HG03060 (cell line): ENCODE results near the gene KRT10.
"Not testable (repeated sequence)": the region's sequence is repeated elsewhere in the genome, so short reads cannot be mapped to it uniquely, and the experiment has no call there.

Source experiments
- ATAC-seq: cut with Tn5 transposase; IDR thresholded peaks from one replicate; pipeline ENCODE4 v1.9.1; 2021; ENCODE audit warnings: low read depth, moderate number of reproducible peaks; ENCODE audit not compliant: unreplicated experiment

Gene KRT10

GRCh38 chr17:40836020-40836419, 13.6 kb upstream of the KRT10 start:
- no peak for ATAC-seq

GRCh38 chr17:40833882-40834281, 11.5 kb upstream of the KRT10 start:
- no peak for ATAC-seq

- no peak for ATAC-seq
These were observed 10.4 kb upstream of the KRT10 start for GRCh38 chr17:40832840-40833239.

- ATAC-seq: no peak
These were observed 7.8 kb upstream of the KRT10 start for GRCh38 chr17:40830085-40830776.

- ATAC-seq: no peak
These were observed 6.1 kb upstream of the KRT10 start for GRCh38 chr17:40828454-40829044.

GRCh38 chr17:40827746-40828453, 5.5 kb upstream of the KRT10 start:
- no peak for ATAC-seq

- no peak for ATAC-seq
These were observed 3.2 kb upstream of the KRT10 start for GRCh38 chr17:40825599-40825998.

- ATAC-seq: no peak
These were observed 1.8 kb upstream of the KRT10 start for GRCh38 chr17:40824015-40824832.

- no peak for ATAC-seq
These were observed 878 bp downstream of the KRT10 start for GRCh38 chr17:40821536-40821935.

- ATAC-seq: no peak
These were observed 2.1 kb downstream of the KRT10 start for GRCh38 chr17:40820228-40820838.

- no peak for ATAC-seq
These were observed 2.8 kb downstream of the KRT10 start for GRCh38 chr17:40819528-40820125.

- peak; percentile 46 for ATAC-seq
These were observed 3.5 kb downstream of the KRT10 start for GRCh38 chr17:40818733-40819527.

- no peak for ATAC-seq
These were observed 4.1 kb downstream of the KRT10 start for GRCh38 chr17:40818343-40818732.

GRCh38 chr17:40817103-40817682, 5.2 kb downstream of the KRT10 start:
- no peak for ATAC-seq

GRCh38 chr17:40816569-40816968, 5.8 kb downstream of the KRT10 start:
- ATAC-seq: no peak

GRCh38 chr17:40815381-40815780, 7.0 kb downstream of the KRT10 start:
- no peak for ATAC-seq

- not testable (repeated sequence) for ATAC-seq
These were observed 7.8 kb downstream of the KRT10 start for GRCh38 chr17:40814657-40815056.

GRCh38 chr17:40813804-40814203, 8.6 kb downstream of the KRT10 start:
- ATAC-seq: no peak

GRCh38 chr17:40812639-40813038, 9.8 kb downstream of the KRT10 start:
- no peak for ATAC-seq
